ENCODE data around the gene REEP6. TPM values are rescaled to one million over a fixed set of nuclear protein-coding genes. Genes with fewer than 3 reads are reported as not detected.

Gene REEP6
- total RNA-seq, 1 donor from 2014 or later: 4.8 TPM

- Mint-ChIP-seq H3K4me1 (peaks cover 4% of the 10 kb centered on the region), H3K4me3 (no peak overlapping the region), H3K27ac (no peak overlapping the region), H3K36me3 (peaks cover 1% of the 10 kb centered on the region), H3K27me3 (ENCODE audit: insufficient read depth, low read depth) (peaks cover 26% of the 10 kb centered on the region), H3K9me3 (no peaks in the 10 kb centered on the region)
- TF ChIP-seq CTCF (IDR thresholded peaks at IDR 0.05) (peak; percentile 9), EZH2 (IDR thresholded peaks at IDR 0.05) (peak; percentile 97), EZH2phosphoT487 (IDR thresholded peaks at IDR 0.05) (peak; percentile 89)
- H3K9me3 ChIP-seq (ENCODE audit: low read depth): no peaks in the 10 kb centered on the region
- peak overlapping the region; percentile 37 for H3K4me3 ChIP-seq
- H3F3A ChIP-seq (ENCODE audit: low read depth): peaks cover 50% of the 10 kb centered on the region
- H3K4me1 ChIP-seq: peaks cover 43% of the 10 kb centered on the region
- no peak overlapping the region for H3K9ac ChIP-seq
- peaks cover 95% of the 10 kb centered on the region for H4K20me1 ChIP-seq (ENCODE audit: low read depth)
- peaks cover 99% of the 10 kb centered on the region for H3K27me3 ChIP-seq
- no peak overlapping the region for H2AFZ ChIP-seq (replicated peaks)
- H3K4me2 ChIP-seq: peak overlapping the region; percentile 72
- DNase-seq (ENCODE audit: low spot score): peak; percentile 66
- no peak overlapping the region for H3K27ac ChIP-seq
- H3K79me2 ChIP-seq (ENCODE audit: low read depth): no peaks in the 10 kb centered on the region
- H3K36me3 ChIP-seq: no peaks in the 10 kb centered on the region
These were observed 23.3 kb upstream of the REEP6 start for GRCh38 chr19:1467490-1468273.

GRCh38 chr19:1468274-1468820 lies 22.6 kb upstream of the REEP6 start:
- Histone ChIP-seq H3K4me1 (peaks cover 43% of the 10 kb centered on the region), H3K9ac (no peak overlapping the region), H3K27ac (no peak overlapping the region), H3K9me3 (ENCODE audit: low read depth) (no peaks in the 10 kb centered on the region), H3F3A (ENCODE audit: low read depth) (peaks cover 50% of the 10 kb centered on the region), H3K4me2 (peak overlapping the region; percentile 72), H3K79me2 (ENCODE audit: low read depth) (no peaks in the 10 kb centered on the region), H3K36me3 (no peaks in the 10 kb centered on the region), H2AFZ (replicated peaks) (no peak overlapping the region), H3K4me3 (peak overlapping the region; percentile 16), H4K20me1 (ENCODE audit: low read depth) (peaks cover 95% of the 10 kb centered on the region), H3K27me3 (peaks cover 100% of the 10 kb centered on the region)
- Mint-ChIP-seq H3K4me1 (peaks cover 4% of the 10 kb centered on the region), H3K36me3 (peaks cover 4% of the 10 kb centered on the region), H3K27ac (no peak overlapping the region), H3K27me3 (ENCODE audit: insufficient read depth, low read depth) (peaks cover 30% of the 10 kb centered on the region), H3K4me3 (no peak overlapping the region), H3K9me3 (no peaks in the 10 kb centered on the region)
- peak; percentile 84 for TF ChIP-seq EZH2 (IDR thresholded peaks at IDR 0.05)
- peak; percentile 80 for TF ChIP-seq EZH2phosphoT487 (IDR thresholded peaks at IDR 0.05)
- TF ChIP-seq CTCF (IDR thresholded peaks at IDR 0.05): no peak
- DNase-seq (ENCODE audit: low spot score): no peak

- H3K4me2 ChIP-seq: peak overlapping the region; percentile 72
- H3K27me3 ChIP-seq: peaks cover 100% of the 10 kb centered on the region
- peaks cover 95% of the 10 kb centered on the region for H4K20me1 ChIP-seq (ENCODE audit: low read depth)
- H3K4me3 ChIP-seq: peak overlapping the region; percentile 16
- H3K4me1 ChIP-seq: peaks cover 43% of the 10 kb centered on the region
- Mint-ChIP-seq H3K4me3 (no peak overlapping the region), H3K27me3 (ENCODE audit: insufficient read depth, low read depth) (peaks cover 30% of the 10 kb centered on the region), H3K4me1 (peaks cover 4% of the 10 kb centered on the region), H3K9me3 (no peaks in the 10 kb centered on the region), H3K27ac (no peak overlapping the region), H3K36me3 (peaks cover 4% of the 10 kb centered on the region)
- H3K9me3 ChIP-seq (ENCODE audit: low read depth): no peaks in the 10 kb centered on the region
- H3K9ac ChIP-seq: no peak overlapping the region
- no peak overlapping the region for H3K27ac ChIP-seq
- peaks cover 50% of the 10 kb centered on the region for H3F3A ChIP-seq (ENCODE audit: low read depth)
- peak; percentile 76 for DNase-seq (ENCODE audit: low spot score)
- H2AFZ ChIP-seq (replicated peaks): no peak overlapping the region
- H3K36me3 ChIP-seq: no peaks in the 10 kb centered on the region
- H3K79me2 ChIP-seq (ENCODE audit: low read depth): no peaks in the 10 kb centered on the region
- TF ChIP-seq EZH2phosphoT487 (IDR thresholded peaks at IDR 0.05) (no peak), EZH2 (IDR thresholded peaks at IDR 0.05) (no peak), CTCF (IDR thresholded peaks at IDR 0.05) (peak; percentile 22)
These were observed 22.1 kb upstream of the REEP6 start for GRCh38 chr19:1468821-1469254.
